MCF 10A (cell line): Measurements from ENCODE around the gene TOB2. TPM values are rescaled to one million over a fixed set of nuclear protein-coding genes. Genes with fewer than 3 reads are reported as not detected.

ENCODE experiments used
- BruUV-seq: library from RNA; stranded (reverse); fragments of 400-500 nt; replicated peaks from 2 replicates; lab custom pipeline; 2021; lab: Mats Ljungman, UMichigan
- CTCF ChIA-PET: fragments of 300-600 bp; sonication (Branson Sonifier 250); formaldehyde crosslinking; extraction: SDS; loops from one replicate; lab custom pipeline; 2021; ENCODE audit warnings: antibody characterized with exemption, inconsistent platforms; lab: Yijun Ruan, JAX
- POLR2A ChIA-PET: fragments of 300-600, 350-650 bp; sonication (Branson Sonifier 250); formaldehyde crosslinking; extraction: SDS; loops from one replicate; lab custom pipeline; 2020; ENCODE audit warnings: antibody characterized with exemption, inconsistent platforms; lab: Yijun Ruan, JAX
- DNase-seq: peaks from one replicate; pipeline ENCODE4 v3.0.0-alpha.2; 2018; ENCODE audit not compliant: unreplicated experiment
- H3K27ac Mint-ChIP-seq: one replicate; pipeline ENCODE4 v1.8.0; 2022; ENCODE audit warnings: mild to moderate bottlenecking, low read depth, mixed read lengths; ENCODE audit not compliant: unreplicated experiment
- H3K27me3 Mint-ChIP-seq: one replicate; pipeline ENCODE4 v1.8.0; 2022; ENCODE audit warnings: mixed read lengths; ENCODE audit not compliant: insufficient read depth, unreplicated experiment
- H3K36me3 Mint-ChIP-seq: one replicate; pipeline ENCODE4 v1.8.0; 2022; ENCODE audit warnings: mild to moderate bottlenecking, moderate library complexity, mixed read lengths; ENCODE audit not compliant: insufficient read depth, unreplicated experiment
- H3K4me1 Mint-ChIP-seq: one replicate; pipeline ENCODE4 v1.8.0; 2022; ENCODE audit warnings: mixed read lengths; ENCODE audit not compliant: insufficient read depth, unreplicated experiment
- H3K4me3 Mint-ChIP-seq: one replicate; pipeline ENCODE4 v1.8.0; 2022; ENCODE audit warnings: mild to moderate bottlenecking, moderate library complexity, mixed read lengths; ENCODE audit not compliant: unreplicated experiment
- H3K9me3 Mint-ChIP-seq: one replicate; pipeline ENCODE4 v1.8.0; 2022; ENCODE audit warnings: mixed read lengths; ENCODE audit not compliant: unreplicated experiment
- intact Hi-C: fragments of 100-400 bp; cut with micrococcal nuclease; formaldehyde crosslinking; loops from 2 replicates; pipeline ENCODE4 v1.14.1; 2022
- total RNA-seq: library from RNA; stranded (reverse); gene quantifications from 2 replicates; pipeline ENCODE4 v1.2.3, GENCODE V29; 2022
- TF ChIP-seq, protein P1 (sequence below): fragments of 200-600 bp; IDR thresholded peaks from one replicate; pipeline ENCODE4 v1.8.0; 2022; ENCODE audit warnings: antibody characterized with exemption, mild to moderate bottlenecking; ENCODE audit not compliant: unreplicated experiment

TOB2 gene
- total RNA-seq, 1 experiment from 2014 or later = 25.4 TPM

DNA sequence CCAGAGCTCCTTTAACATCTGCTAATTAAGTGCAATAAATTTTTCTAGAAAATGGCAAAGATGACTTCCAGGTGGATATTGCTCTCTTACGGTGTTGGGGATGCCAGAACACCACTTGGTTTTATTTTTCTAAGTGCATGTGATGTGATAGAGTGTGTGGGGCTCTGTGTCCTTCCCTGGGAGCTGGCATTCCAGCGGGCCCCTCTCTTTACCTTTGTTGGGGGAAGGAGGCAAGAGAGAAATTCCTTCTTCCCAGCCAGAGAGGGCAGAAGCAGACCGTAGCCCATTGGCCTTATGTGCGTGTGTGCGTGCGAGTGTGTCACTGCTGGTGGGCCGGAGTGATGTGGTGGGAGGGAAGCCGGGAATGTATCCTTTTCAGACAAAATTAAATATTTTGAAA lies 47.7 kb downstream of the TOB2 start:
- H3K27me3 Mint-ChIP-seq = no peaks in the 10 kb centered on the region
- intact Hi-C loops = no loop called here
- H3K4me3 Mint-ChIP-seq = no peak overlapping the region
- ChIA-PET CTCF (interaction anchor here (1.0 kb wide), 1 partner anchor 119 kb away, joined by 3 read pairs; no protein-coding TSS in a partner anchor), POLR2A (interaction anchor here (0.6 kb wide), 1 partner anchor 237 kb away, joined by 3 read pairs; no protein-coding TSS in a partner anchor)
- no TSS peak for BruUV-seq
- H3K9me3 Mint-ChIP-seq = no peaks in the 10 kb centered on the region
- H3K27ac Mint-ChIP-seq = no peak overlapping the region
- DNase-seq = no peak
- H3K4me1 Mint-ChIP-seq = peaks cover 12% of the 10 kb centered on the region
- TF ChIP-seq, protein P1, sequence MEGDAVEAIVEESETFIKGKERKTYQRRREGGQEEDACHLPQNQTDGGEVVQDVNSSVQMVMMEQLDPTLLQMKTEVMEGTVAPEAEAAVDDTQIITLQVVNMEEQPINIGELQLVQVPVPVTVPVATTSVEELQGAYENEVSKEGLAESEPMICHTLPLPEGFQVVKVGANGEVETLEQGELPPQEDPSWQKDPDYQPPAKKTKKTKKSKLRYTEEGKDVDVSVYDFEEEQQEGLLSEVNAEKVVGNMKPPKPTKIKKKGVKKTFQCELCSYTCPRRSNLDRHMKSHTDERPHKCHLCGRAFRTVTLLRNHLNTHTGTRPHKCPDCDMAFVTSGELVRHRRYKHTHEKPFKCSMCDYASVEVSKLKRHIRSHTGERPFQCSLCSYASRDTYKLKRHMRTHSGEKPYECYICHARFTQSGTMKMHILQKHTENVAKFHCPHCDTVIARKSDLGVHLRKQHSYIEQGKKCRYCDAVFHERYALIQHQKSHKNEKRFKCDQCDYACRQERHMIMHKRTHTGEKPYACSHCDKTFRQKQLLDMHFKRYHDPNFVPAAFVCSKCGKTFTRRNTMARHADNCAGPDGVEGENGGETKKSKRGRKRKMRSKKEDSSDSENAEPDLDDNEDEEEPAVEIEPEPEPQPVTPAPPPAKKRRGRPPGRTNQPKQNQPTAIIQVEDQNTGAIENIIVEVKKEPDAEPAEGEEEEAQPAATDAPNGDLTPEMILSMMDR = no peak
- H3K36me3 Mint-ChIP-seq = peaks cover 6% of the 10 kb centered on the region

DNA sequence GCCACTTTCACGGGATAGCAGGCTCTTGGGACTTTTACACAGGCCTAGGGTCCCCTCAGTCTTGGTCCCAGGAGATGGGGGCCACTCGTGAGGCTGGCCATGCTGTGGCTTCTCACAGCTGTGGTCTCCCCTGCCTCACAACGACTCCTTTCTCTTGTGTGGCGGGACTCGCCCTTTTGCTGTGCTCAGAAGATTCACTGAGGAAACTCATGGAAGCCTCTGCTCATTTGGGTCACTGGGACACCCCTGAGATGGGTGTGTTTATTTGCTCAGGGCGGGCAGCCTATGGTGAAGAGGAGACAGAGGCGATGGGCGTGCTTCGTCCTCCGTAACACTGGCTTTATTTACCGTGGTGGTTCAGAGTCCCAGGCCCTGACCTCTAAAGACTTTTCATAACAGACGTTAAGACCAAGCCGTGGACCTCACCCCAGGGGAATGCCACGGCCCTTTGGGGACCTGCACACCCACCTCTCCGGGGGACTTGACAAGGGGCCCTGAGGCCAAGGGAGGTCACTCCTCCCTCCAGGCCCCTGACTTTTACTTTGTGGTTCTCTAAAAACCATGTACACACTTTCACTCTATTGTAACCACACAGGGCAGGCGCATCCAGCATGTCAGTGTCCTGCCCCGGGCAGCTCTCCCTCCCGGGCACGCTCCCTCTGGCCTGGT lies 49.3 kb downstream of the TOB2 start:
- no TSS peak for BruUV-seq
- POLR2A ChIA-PET = interaction anchor here (1.5 kb wide), 1 partner anchor 16 kb away, joined by 8 read pairs; the partner anchor contains the start of gene TEF
- CTCF ChIA-PET = no interaction called here

DNA sequence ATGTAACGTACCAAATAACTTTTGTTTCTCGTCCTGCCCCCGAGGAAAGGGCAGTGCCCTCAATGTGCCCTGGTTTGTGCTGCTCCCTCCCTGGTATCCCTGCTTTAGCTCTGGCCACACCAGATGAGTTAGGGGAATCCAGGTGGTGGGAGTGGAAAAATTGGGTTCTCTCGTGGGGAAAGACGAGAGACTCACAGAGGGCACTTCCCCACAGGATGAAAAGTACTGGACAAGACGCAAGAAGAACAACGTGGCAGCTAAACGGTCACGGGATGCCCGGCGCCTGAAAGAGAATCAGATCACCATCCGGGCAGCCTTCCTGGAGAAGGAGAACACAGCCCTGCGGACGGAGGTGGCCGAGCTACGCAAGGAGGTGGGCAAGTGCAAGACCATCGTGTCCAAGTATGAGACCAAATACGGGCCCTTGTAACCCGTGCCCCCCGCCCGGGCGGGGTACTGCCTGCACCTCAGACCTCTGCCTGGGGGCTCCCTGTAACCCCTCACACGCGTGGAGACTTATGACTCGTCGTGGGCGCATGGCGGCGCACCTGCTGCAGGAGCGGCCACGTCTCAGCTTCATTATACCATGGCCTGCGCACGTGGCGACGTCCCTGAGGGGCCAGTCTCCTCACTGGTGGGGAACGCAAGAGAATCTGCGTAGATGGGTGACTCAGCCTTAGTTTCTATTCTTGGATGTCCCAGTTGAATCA lies 50.9 kb downstream of the TOB2 start:
- intact Hi-C loops = no loop called here
- H3K27me3 Mint-ChIP-seq = no peaks in the 10 kb centered on the region
- H3K9me3 Mint-ChIP-seq = no peaks in the 10 kb centered on the region
- H3K27ac Mint-ChIP-seq = no peak overlapping the region
- TF ChIP-seq, protein P1 = no peak
- H3K4me1 Mint-ChIP-seq = no peaks in the 10 kb centered on the region
- no peak for DNase-seq
- no peak overlapping the region for H3K4me3 Mint-ChIP-seq
- no TSS peak for BruUV-seq
- H3K36me3 Mint-ChIP-seq = peaks cover 6% of the 10 kb centered on the region
- ChIA-PET CTCF (interaction anchor here (0.6 to 2.4 kb wide), 2 partner anchors 8 to 9 kb away, joined by 3 to 7 read pairs; no protein-coding TSS in a partner anchor), POLR2A (interaction anchor here (1.5 kb wide), 1 partner anchor 14 kb away, joined by 8 read pairs; the partner anchor contains the start of gene TEF)

More for the DNA sequence above, 49.3 kb downstream of the TOB2 start:
- TF ChIP-seq, protein P1 = no peak
- no peaks in the 10 kb centered on the region for H3K9me3 Mint-ChIP-seq
- H3K4me1 Mint-ChIP-seq = peaks cover 7% of the 10 kb centered on the region
- no peak for DNase-seq
- peaks cover 6% of the 10 kb centered on the region for H3K36me3 Mint-ChIP-seq
- no peak overlapping the region for H3K4me3 Mint-ChIP-seq
- no peak overlapping the region for H3K27ac Mint-ChIP-seq
- no peaks in the 10 kb centered on the region for H3K27me3 Mint-ChIP-seq
- intact Hi-C loops = no loop called here

DNA sequence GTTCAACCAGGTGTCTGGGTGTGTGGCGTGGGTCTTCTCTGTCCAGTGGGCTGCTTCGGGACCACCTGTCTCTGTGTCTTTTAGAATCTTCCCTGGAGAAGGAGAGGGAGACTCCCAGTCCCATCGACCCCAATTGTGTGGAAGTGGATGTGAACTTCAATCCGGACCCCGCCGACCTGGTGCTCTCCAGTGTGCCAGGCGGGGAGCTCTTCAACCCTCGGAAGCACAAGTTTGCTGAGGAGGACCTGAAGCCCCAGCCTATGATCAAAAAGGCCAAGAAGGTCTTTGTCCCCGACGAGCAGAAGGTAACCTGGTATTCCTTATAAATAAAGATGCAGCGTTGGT lies 52.6 kb downstream of the TOB2 start:
- Mint-ChIP-seq H3K4me1 (no peaks in the 10 kb centered on the region), H3K36me3 (peaks cover 10% of the 10 kb centered on the region), H3K27me3 (no peaks in the 10 kb centered on the region), H3K27ac (no peak overlapping the region), H3K9me3 (no peaks in the 10 kb centered on the region), H3K4me3 (no peak overlapping the region)
- intact Hi-C loops = no loop called here
- POLR2A ChIA-PET = interaction anchor here (1.0 kb wide), 1 partner anchor 13 kb away, joined by 3 read pairs; the partner anchor contains the start of gene TEF
- CTCF ChIA-PET = interaction anchor here (2.4 kb wide), 1 partner anchor 10 kb away, joined by 7 read pairs; no protein-coding TSS in a partner anchor
- no peak for DNase-seq
- no TSS peak for BruUV-seq
- TF ChIP-seq, protein P1 = no peak
